Left lung (tissue), 10 donors: ENCODE measurements around the gene RALGAPA1. TPM values are rescaled to one million over a fixed set of nuclear protein-coding genes. Genes with fewer than 3 reads are reported as not detected.
"Not testable (repeated sequence)": the region's sequence is repeated elsewhere in the genome, so short reads cannot be mapped to it uniquely, and the experiment has no call there.

Experiments used
- ATAC-seq: fragments of 200-7000 bp; cut with Tn5 transposase; one replicate; pipeline ENCODE4 v1.9.1; 2020; ENCODE audit warnings: moderate library complexity
- DNase-seq, 4 donors: peaks; one replicate each; pipeline ENCODE4 v3.0.0-alpha.2; 2013 to 2020
- H3K27ac ChIP-seq, 2 donors: fragments of 200-600 bp; sonication (generic) in 1 of 2; one replicate each; pipeline versions ENCODE4 v1.5.0 to v1.8.0; 2020 to 2021
- H3K27me3 ChIP-seq, 2 donors: fragments of 200-600 bp; sonication (generic) in 1 of 2; one replicate each; pipeline versions ENCODE4 v1.5.0 to v1.8.0; 2020 to 2021
- H3K36me3 ChIP-seq, 2 donors: fragments of 200-600 bp; sonication (generic) in 1 of 2; one replicate each; pipeline versions ENCODE4 v1.5.0 to v1.8.0; 2020 to 2021
- H3K4me1 ChIP-seq, 2 donors: fragments of 200-600 bp; one replicate each; pipeline ENCODE4 v1.8.0; 2021
- H3K4me3 ChIP-seq, 2 donors: fragments of 200-600 bp; sonication (generic) in 1 of 2; one replicate each; pipeline versions ENCODE4 v1.5.0 to v1.8.0; 2020 to 2021; ENCODE audit warnings: mild to moderate bottlenecking in 1 of 2
- H3K9me3 ChIP-seq, 2 donors: fragments of 200-600 bp; sonication (generic) in 1 of 2; one replicate each; pipeline versions ENCODE4 v1.5.0 to v1.8.0; 2020 to 2021
- intact Hi-C, 2 donors: fragments of 100-400 bp; cut with DNase I; formaldehyde crosslinking; loops; one replicate each; pipeline versions ENCODE4 v1.11.2 to v1.14.2; 2022
- polyA plus RNA-seq, 6 donors: library from polyadenylated mRNA; unstranded; fragments of 120-200 nt; gene quantifications; one replicate each; pipeline ENCODE4 v1.2.1, GENCODE V29; 2013; ENCODE audit not compliant: insufficient read length in 6 of 6
- total RNA-seq, 2 donors: library from RNA; stranded (reverse); fragmentation: NEBNext Ultra II Directional; extraction: Animal tissue kit (Norgen Biotek cat#: 25700); gene quantifications; one replicate each; pipeline ENCODE4 v1.2.1, GENCODE V29; 2021
- TF ChIP-seq, protein P1 (sequence below), 2 donors: fragments of 200-600 bp; sonication (generic) in 1 of 2; IDR thresholded peaks; one replicate each; pipeline versions ENCODE4 v1.5.0 to v1.8.0; 2021; ENCODE audit warnings: antibody characterized with exemption in 2 of 2
- donor health status: DM: no; HTN: yes; CAD: no.
- donor health status: DM: no; HTN: no; CAD: no.

RALGAPA1 gene
- total and polyA plus RNA-seq, 8 donors = 42.0 to 58.7 (median 48.0) TPM

DNA sequence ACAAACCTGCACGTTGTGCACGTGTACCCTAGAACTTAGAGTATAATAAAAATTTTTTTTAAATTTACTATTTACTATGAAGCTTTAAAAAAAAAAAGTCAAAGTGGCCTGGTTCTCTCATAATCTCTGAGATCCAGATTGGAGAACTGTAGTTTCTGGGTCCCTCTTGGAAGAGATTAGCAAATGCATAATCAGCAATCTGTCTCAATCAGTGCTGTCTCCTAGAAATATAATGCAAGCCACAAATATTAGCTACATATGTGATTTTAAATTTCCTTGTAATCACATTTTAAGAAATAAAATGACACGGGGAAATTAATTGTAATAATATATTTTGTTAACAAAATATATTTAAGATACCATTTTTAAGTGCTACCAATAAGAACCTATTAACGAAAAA, 32.3 kb downstream of the RALGAPA1 start:
- H3K9me3 ChIP-seq = peaks cover 0 to 20% of the 10 kb centered on the region in 2 donors
- no peaks in the 10 kb centered on the region for H3K36me3 ChIP-seq
- H3K27ac ChIP-seq = no peak overlapping the region
- intact Hi-C loops = no loop called here
- DNase-seq (no peak), ATAC-seq (no peak)
- TF ChIP-seq, protein P1, sequence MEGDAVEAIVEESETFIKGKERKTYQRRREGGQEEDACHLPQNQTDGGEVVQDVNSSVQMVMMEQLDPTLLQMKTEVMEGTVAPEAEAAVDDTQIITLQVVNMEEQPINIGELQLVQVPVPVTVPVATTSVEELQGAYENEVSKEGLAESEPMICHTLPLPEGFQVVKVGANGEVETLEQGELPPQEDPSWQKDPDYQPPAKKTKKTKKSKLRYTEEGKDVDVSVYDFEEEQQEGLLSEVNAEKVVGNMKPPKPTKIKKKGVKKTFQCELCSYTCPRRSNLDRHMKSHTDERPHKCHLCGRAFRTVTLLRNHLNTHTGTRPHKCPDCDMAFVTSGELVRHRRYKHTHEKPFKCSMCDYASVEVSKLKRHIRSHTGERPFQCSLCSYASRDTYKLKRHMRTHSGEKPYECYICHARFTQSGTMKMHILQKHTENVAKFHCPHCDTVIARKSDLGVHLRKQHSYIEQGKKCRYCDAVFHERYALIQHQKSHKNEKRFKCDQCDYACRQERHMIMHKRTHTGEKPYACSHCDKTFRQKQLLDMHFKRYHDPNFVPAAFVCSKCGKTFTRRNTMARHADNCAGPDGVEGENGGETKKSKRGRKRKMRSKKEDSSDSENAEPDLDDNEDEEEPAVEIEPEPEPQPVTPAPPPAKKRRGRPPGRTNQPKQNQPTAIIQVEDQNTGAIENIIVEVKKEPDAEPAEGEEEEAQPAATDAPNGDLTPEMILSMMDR (IDR thresholded peaks at IDR 0.05) = no peak
- no peaks in the 10 kb centered on the region for H3K4me1 ChIP-seq
- H3K27me3 ChIP-seq = no peaks in the 10 kb centered on the region
- H3K4me3 ChIP-seq = no peak overlapping the region

DNA sequence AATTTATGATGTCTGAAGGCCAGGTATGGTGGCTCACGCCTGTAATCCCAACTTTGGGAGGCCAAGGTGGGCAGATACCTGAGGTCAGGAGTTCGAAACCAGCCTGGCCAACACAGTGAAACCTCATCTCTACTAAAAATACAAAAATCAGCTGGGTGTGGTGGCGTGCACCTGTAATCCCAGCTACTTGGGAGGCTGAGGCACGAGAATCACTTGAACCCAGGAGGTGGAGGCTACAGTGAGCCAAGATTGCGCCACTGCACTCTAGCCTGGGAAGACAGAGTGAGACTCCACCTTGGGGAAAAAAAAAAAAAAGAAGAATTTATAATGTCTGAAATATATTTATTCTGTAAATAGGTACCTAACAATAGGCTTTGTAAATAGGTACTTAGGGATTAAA, 33.0 kb downstream of the RALGAPA1 start:
- H3K27me3 ChIP-seq, H3K36me3 ChIP-seq, H3K4me1 ChIP-seq, H3K4me3 ChIP-seq, intact Hi-C loops, ATAC-seq, H3K27ac ChIP-seq, DNase-seq: not testable (repeated sequence)
- H3K9me3 ChIP-seq = peaks cover 0 to 12% of the 10 kb centered on the region in 2 donors

DNA sequence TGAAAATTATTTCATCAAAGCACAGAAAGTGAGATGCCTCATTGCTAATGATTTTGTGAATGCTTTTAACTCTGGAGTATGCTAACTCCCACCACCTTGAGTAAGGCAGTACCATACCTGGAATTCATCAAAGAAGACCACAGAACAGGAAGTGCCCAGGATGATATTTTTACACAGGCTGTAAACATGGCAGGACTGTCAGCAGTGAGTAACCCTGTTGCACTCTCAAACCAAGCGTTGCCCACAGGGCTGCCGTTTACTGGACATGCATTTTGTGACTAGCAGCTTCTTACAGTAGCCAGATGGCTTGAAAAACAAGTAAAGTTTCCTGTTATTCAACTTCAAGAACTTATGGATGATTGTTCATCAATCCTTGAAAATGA, 42.4 kb downstream of the RALGAPA1 start:
- Histone ChIP-seq H3K9me3 (no peaks in the 10 kb centered on the region), H3K4me1 (no peaks in the 10 kb centered on the region), H3K27ac (no peak overlapping the region), H3K27me3 (no peaks in the 10 kb centered on the region), H3K36me3 (peaks cover 0 to 18% of the 10 kb centered on the region in 2 donors), H3K4me3 (no peak overlapping the region)
- intact Hi-C loops = no loop called here
- TF ChIP-seq, protein P1 (IDR thresholded peaks at IDR 0.05) = no peak
- DNase-seq = no peak
- ATAC-seq = no peak

DNA sequence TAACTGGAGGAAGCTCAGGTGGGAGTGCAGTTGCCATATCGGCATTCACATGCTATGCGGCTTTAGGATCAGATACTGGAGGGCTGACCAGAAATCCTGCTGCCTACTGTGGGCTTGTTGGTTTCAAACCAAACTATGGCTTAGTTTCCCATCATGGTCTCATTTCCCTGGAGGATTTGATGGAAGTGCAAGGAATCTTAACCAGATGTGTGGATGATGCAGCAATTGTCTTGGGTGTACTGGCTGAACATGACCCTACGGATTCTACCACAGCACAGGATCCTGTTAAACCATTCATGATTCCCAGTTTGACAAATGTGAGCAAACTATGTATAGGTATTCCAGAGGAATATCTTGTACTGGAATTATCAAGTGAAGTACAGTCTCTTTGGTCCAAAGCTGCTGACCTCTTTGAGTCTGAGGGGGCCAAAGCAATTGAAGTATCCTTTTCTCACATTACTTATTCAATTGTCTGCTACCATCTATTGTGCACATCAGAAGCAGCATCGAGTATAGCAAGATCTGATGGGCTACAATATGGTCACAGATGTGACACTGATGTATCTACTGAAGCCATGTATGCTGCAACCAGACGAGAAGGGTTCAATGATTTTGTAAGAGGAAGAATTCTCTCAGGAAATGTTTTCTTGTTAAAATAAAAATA, 42.9 kb downstream of the RALGAPA1 start:
- Histone ChIP-seq H3K4me3 (no peak overlapping the region), H3K36me3 (peaks cover 0 to 18% of the 10 kb centered on the region in 2 donors), H3K9me3 (no peaks in the 10 kb centered on the region), H3K4me1 (no peaks in the 10 kb centered on the region), H3K27ac (no peak overlapping the region), H3K27me3 (no peaks in the 10 kb centered on the region)
- no peak for ATAC-seq
- no peak for DNase-seq
- intact Hi-C loops = no loop called here
- TF ChIP-seq, protein P1 (IDR thresholded peaks at IDR 0.05) = no peak

DNA sequence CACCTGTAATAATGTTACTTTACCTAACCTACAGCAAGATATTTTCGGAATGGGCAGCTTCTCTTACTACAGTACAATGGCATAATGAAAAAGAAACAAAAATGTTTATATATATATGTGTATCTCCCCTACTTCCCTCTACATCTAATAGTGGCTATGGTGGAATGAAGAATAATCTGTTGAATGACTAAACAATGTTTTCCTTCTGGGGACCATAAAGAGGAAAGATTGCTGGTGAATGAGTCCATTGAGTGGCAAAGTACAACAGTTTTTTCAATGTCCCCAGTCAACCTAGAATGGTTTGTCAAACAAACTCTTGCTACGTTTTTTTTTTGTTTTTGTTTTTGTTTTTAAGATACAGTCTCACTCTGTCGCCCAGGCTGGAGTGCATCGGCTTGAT, 47.2 kb downstream of the RALGAPA1 start:
- TF ChIP-seq, protein P1 (IDR thresholded peaks at IDR 0.05) = no peak
- Histone ChIP-seq H3K4me1 (no peaks in the 10 kb centered on the region), H3K9me3 (no peaks in the 10 kb centered on the region), H3K27ac (no peak overlapping the region), H3K4me3 (no peak overlapping the region), H3K36me3 (peaks cover 0 to 17% of the 10 kb centered on the region in 2 donors), H3K27me3 (no peaks in the 10 kb centered on the region)
- intact Hi-C loops = no loop called here
- ATAC-seq (no peak), DNase-seq (no peak)

DNA sequence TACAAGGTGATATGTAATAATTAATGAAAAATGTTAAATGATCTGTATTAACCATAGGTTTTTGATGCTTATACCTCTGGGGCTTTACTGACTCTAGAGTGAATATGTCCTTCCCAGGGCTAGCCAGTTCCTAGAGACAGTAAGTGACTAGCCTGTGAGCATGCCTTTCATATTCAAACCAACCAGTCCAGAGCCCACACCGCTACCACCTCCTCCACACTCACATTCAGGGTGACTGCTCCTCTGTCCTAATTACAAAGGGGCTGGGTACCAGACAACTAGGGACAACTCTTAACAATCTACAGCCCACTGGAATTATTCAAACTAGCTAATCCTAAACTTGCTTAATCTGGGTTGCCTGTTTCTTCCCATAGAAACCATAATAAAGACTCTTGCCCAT, 49.0 kb downstream of the RALGAPA1 start:
- DNase-seq (no peak), ATAC-seq (no peak)
- intact Hi-C loops = no loop called here
- Histone ChIP-seq H3K4me3 (no peak overlapping the region), H3K4me1 (no peaks in the 10 kb centered on the region), H3K27ac (no peak overlapping the region), H3K36me3 (peaks cover 0 to 25% of the 10 kb centered on the region in 2 donors), H3K9me3 (no peaks in the 10 kb centered on the region), H3K27me3 (no peaks in the 10 kb centered on the region)
- TF ChIP-seq, protein P1 (IDR thresholded peaks at IDR 0.05) = no peak
